Upper lobe of left lung (tissue), 6 donors: ENCODE data around the gene TMED6. TPM values are rescaled to one million over a fixed set of nuclear protein-coding genes. Genes with fewer than 3 reads are reported as not detected.

ENCODE experiments used
- ATAC-seq, 2 donors: fragments of 200-7000 bp; cut with Tn5 transposase; one replicate each; pipeline ENCODE4 v1.9.1; 2022; ENCODE audit warnings: mild to moderate bottlenecking in 2 of 2, moderate library complexity in 2 of 2; ENCODE audit not compliant: low FRiP score in 2 of 2
- DNase-seq, 2 donors: peaks; one replicate each; pipeline ENCODE4 v3.0.0-alpha.2; 2019 to 2020
- H3K27ac ChIP-seq, 4 donors: fragments of 200-600 bp; sonication (generic); one replicate each; pipeline ENCODE4 v1.5.1; 2016 to 2019
- H3K27me3 ChIP-seq, 4 donors: fragments of 200-600 bp; sonication (generic); one replicate each; pipeline ENCODE4 v1.5.1; 2017 to 2019
- H3K36me3 ChIP-seq, 4 donors: fragments of 200-600 bp; sonication (generic); one replicate each; pipeline ENCODE4 v1.5.1; 2016 to 2019
- H3K4me1 ChIP-seq, 4 donors: fragments of 200-600 bp; sonication (generic); one replicate each; pipeline ENCODE4 v1.5.1; 2018 to 2019
- H3K4me3 ChIP-seq, 4 donors: fragments of 200-600 bp; sonication (generic); one replicate each; pipeline ENCODE4 v1.5.1; 2017 to 2019; ENCODE audit warnings: mild to moderate bottlenecking in 2 of 4, moderate library complexity in 1 of 4
- H3K9me3 ChIP-seq, 4 donors: fragments of 200-600 bp; sonication (generic); one replicate each; pipeline ENCODE4 v1.5.1; 2018 to 2019
- CTCF ChIP-seq, 6 experiments: fragments of 450-650 bp in 4 of 6; fragments of 200-600 bp in 2 of 6; sonication (generic) in 2 of 6; IDR thresholded peaks; one replicate each; pipeline ENCODE4 v1.5.1; 2016 to 2019; ENCODE audit warnings: antibody characterized with exemption in 6 of 6
- EP300 ChIP-seq, 4 donors: sonication (generic); formaldehyde crosslinking; IDR thresholded peaks; one replicate each; pipeline ENCODE4 v1.5.1; 2017; ENCODE audit warnings: antibody characterized with exemption in 4 of 4, control low read depth in 2 of 4
- POLR2A ChIP-seq, 4 donors: fragments of 450-650 bp; IDR thresholded peaks; one replicate each; pipeline ENCODE4 v1.5.1; 2016 to 2017; ENCODE audit warnings: antibody characterized with exemption in 4 of 4, mild to moderate bottlenecking in 2 of 4
- POLR2AphosphoS5 ChIP-seq, 2 donors: sonication (generic); formaldehyde crosslinking; IDR thresholded peaks; one replicate each; pipeline ENCODE4 v1.5.1; 2017; ENCODE audit warnings: antibody characterized with exemption in 2 of 2
- WGBS, 2 donors: methylation state at CpG; one replicate each; pipeline ENCODE4 v1.1.5; 2017 to 2018; 5-methylcytosine and 5-hydroxymethylcytosine counted together
- total RNA-seq, 6 donors: library from RNA; depleted of rRNA in 4 of 6; stranded (reverse); fragments of >200 nt in 4 of 6; gene quantifications; one replicate each; pipeline versions ENCODE4 v1.1.0 to v1.2.1, GENCODE V29; 2016 to 2021
- donor health status: DM: no; HTN: no; CAD: no; lungs with moderate emphysema.
- donor health status: DM: no; HTN: yes; CAD: no; lungs with severe emphysema.

TMED6 gene
- total RNA-seq, 6 donors from 2014 or later = 0.43 to 2.6 (median 1.1) TPM; not detected in 2

GRCh38 chr16:69309316-69309715, 42.3 kb downstream of the TMED6 start:
- no peak overlapping the region for H3K27ac ChIP-seq
- no peak for DNase-seq
- peaks cover 0 to 6% (median 2%) of the 10 kb centered on the region in 4 donors for H3K36me3 ChIP-seq
- WGBS, 2 donors = 85% methylated on average over 12 of the region's 12 CpGs
- ATAC-seq = no peak
- no peaks in the 10 kb centered on the region for H3K9me3 ChIP-seq
- no peak overlapping the region for H3K4me3 ChIP-seq
- TF ChIP-seq CTCF (IDR thresholded peaks at IDR 0.05) (no peak), POLR2AphosphoS5 (IDR thresholded peaks at IDR 0.05) (no peak)
- H3K4me1 ChIP-seq = peaks cover 13 to 30% (median 18%) of the 10 kb centered on the region in 4 donors
- H3K27me3 ChIP-seq = no peaks in the 10 kb centered on the region

- ATAC-seq = no peak
- Histone ChIP-seq H3K27me3 (no peaks in the 10 kb centered on the region), H3K9me3 (no peaks in the 10 kb centered on the region), H3K4me3 (no peak overlapping the region), H3K36me3 (peaks cover 0 to 5% (median 0%) of the 10 kb centered on the region in 4 donors), H3K4me1 (peaks cover 13 to 15% (median 14%) of the 10 kb centered on the region in 4 donors), H3K27ac (no peak overlapping the region)
- 87 to 89% methylated on average over 2 of the region's 2 CpGs for WGBS, 2 donors
- TF ChIP-seq EP300 (IDR thresholded peaks at IDR 0.05) (no peak), CTCF (IDR thresholded peaks at IDR 0.05) (no peak), POLR2AphosphoS5 (IDR thresholded peaks at IDR 0.05) (no peak), POLR2A (IDR thresholded peaks at IDR 0.05) (no peak)
- no peak for DNase-seq
Measured at GRCh38 chr16:69307856-69308255, 43.7 kb downstream of the TMED6 start.

- Histone ChIP-seq H3K4me3 (no peak overlapping the region), H3K4me1 (peaks cover 6 to 8% (median 7%) of the 10 kb centered on the region in 4 donors), H3K36me3 (peaks cover 0 to 5% (median 0%) of the 10 kb centered on the region in 4 donors), H3K27ac (no peak overlapping the region), H3K9me3 (no peaks in the 10 kb centered on the region), H3K27me3 (no peaks in the 10 kb centered on the region)
- WGBS, 2 donors = 61 to 66% methylated on average over 1 of the region's 1 CpG
- DNase-seq = no peak
- TF ChIP-seq POLR2AphosphoS5 (IDR thresholded peaks at IDR 0.05) (no peak), EP300 (IDR thresholded peaks at IDR 0.05) (no peak)
- no peak for ATAC-seq
Measured at GRCh38 chr16:69307091-69307490, 44.5 kb downstream of the TMED6 start.

GRCh38 chr16:69306031-69306430, 45.6 kb downstream of the TMED6 start:
- no peak overlapping the region for H3K27ac ChIP-seq
- no peak for ATAC-seq
- no peaks in the 10 kb centered on the region for H3K9me3 ChIP-seq

GRCh38 chr16:69302301-69302700, 49.3 kb downstream of the TMED6 start:
- Histone ChIP-seq H3K9me3 (no peaks in the 10 kb centered on the region), H3K4me1 (peaks cover 0 to 7% (median 2%) of the 10 kb centered on the region in 4 donors), H3K4me3 (no peak overlapping the region), H3K27ac (no peak overlapping the region), H3K27me3 (no peaks in the 10 kb centered on the region), H3K36me3 (peaks cover 0 to 34% (median 20%) of the 10 kb centered on the region in 4 donors)
- DNase-seq (no peak), ATAC-seq (no peak)
- TF ChIP-seq POLR2A (IDR thresholded peaks at IDR 0.05) (no peak), CTCF (IDR thresholded peaks at IDR 0.05) (no peak), POLR2AphosphoS5 (IDR thresholded peaks at IDR 0.05) (no peak), EP300 (IDR thresholded peaks at IDR 0.05) (no peak)
- 95 to 99% methylated on average over 4 of the region's 4 CpGs for WGBS, 2 donors

More at GRCh38 chr16:69306031-69306430, 45.6 kb downstream of the TMED6 start:
- Histone ChIP-seq H3K36me3 (peaks cover 0 to 16% (median 2%) of the 10 kb centered on the region in 4 donors), H3K4me3 (no peak overlapping the region), H3K27me3 (no peaks in the 10 kb centered on the region), H3K4me1 (peaks cover 3 to 7% (median 5%) of the 10 kb centered on the region in 4 donors)
- no peak for TF ChIP-seq POLR2AphosphoS5 (IDR thresholded peaks at IDR 0.05)
- no peak for TF ChIP-seq POLR2A (IDR thresholded peaks at IDR 0.05)
- no peak for TF ChIP-seq EP300 (IDR thresholded peaks at IDR 0.05)
- no peak for TF ChIP-seq CTCF (IDR thresholded peaks at IDR 0.05)
- 78 to 100% methylated on average over 1 of the region's 1 CpG for WGBS, 2 donors
- DNase-seq = no peak
